ENCODE data around the gene LRRC36.

- TF ChIP-seq CTCF (IDR thresholded peaks at IDR 0.05; ENCODE audit: low read depth, low read length, poor library complexity, severe bottlenecking) (no peak), EZH2phosphoT487 (IDR thresholded peaks at IDR 0.05; ENCODE audit: borderline replicate concordance, low read length) (peak; percentile 76; the same call in 1 of the 2 replicates)
Measured at GRCh38 chr16:67430977-67431774, 104.6 kb downstream of the LRRC36 start, which contains the start of gene HSD11B2.
